Activated T-cell treated with anti-CD3 and anti-CD28 coated beads for 24 hours (primary cell): ENCODE data around the gene IQCM.

ENCODE experiments used
- DNase-seq: peaks from one replicate; pipeline ENCODE4 v3.0.0-alpha.2; 2020; ENCODE audit warnings: low read depth

Gene IQCM

DNA sequence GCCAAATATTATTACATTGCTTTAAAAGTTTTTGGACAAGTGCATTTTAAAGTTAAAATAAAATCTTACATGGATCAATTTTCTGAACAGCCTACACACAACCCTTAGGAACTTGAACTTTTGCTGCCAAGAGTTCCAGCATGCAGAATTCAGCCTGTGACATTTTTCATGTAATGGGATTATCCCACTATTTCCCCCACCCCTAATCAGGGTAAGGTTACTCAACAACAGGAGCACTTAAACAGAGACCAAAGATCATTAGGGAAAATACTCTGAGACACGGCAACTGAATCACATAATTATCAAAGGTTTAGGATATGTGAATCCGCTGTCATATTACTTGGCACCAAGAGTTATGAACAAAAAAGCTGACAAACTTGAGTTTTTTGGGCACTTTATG, 47.2 kb downstream of the IQCM start:
- DNase-seq: no peak

- DNase-seq: no peak
These were observed 49.5 kb downstream of the IQCM start for GRCh38 chr4:149766135-149766534.

DNA sequence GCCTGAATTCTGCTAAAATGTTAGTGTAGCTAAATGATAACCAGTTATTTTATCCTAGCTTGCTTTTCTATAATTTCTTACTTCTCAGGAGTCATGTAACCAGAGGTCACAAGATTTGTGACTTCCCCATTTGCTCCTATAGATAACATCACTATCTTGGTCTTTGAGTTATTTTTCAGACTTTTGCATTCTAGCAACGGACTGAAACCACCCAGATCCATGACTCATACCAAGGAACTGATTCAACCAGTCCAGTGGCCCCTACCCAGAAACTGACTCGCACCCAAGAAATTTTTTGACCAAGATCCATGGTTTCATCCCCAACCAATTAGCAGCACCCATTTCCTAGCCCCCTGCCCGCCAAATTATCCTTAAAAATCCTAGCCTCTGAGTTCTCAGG, 50.0 kb downstream of the IQCM start:
- no peak for DNase-seq

- no peak for DNase-seq
These were observed 59.7 kb downstream of the IQCM start for GRCh38 chr4:149755969-149756368.

DNA sequence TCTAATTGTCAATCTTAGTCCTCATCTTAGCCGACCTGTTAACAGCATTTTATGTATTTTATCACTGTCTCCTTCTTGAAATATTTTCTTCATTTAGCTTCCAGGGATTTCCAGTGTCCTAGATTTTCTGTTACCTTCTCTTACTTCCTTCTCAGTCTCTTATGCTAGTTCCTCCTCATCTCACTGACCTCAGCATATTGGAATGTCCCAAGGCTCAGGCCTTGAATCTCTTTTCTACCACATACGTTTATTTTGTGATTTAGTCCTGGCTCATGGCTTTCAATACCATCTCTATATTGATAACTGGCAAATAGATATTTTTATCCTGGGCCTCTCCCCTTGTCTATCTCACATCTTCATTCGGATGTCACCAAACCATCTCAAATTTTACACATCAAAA, 61.1 kb downstream of the IQCM start:
- DNase-seq: no peak

DNA sequence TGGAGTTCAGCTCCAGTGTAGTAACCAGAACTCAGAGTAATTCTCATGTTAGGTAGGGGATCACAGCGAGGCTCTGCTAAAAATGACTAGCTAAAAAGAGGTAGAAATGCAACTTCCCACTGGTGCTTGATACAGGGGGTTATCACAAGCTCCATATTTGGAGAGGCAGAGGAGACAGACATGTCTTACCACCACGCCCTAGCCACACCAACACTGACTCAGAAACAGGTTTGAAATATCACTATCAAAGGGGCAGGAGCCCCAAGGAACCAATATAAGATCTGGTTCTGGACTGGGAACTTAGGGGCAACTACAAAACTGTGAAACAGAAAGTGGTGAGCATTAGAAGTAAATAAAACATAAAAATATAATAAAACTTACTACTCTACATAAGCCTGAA, 62.9 kb downstream of the IQCM start:
- no peak for DNase-seq

- no peak for DNase-seq
These were observed 64.5 kb downstream of the IQCM start for GRCh38 chr4:149751174-149751573.

DNA sequence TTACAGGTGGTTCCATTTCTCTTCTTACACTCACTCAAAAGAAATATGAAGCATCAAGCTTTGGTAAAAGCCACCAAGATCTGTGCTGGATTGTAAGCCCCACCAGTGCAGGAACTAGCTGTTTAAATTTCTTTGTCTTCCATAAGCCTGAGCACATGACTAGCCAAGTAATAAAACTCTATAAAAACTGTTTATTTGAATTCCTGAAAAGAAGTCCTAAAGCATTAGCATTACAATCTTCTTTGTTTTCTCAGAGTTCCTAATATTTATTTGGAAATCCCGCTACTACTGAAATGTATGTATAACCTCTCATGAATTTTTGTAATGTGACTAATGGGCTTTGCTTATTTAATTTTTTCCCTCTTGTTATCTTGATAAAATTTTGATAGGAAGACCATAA, 65.9 kb downstream of the IQCM start:
- no peak for DNase-seq

GRCh38 chr4:149747646-149748045, 68.0 kb downstream of the IQCM start:
- no peak for DNase-seq

- DNase-seq: no peak
These were observed 69.4 kb downstream of the IQCM start for GRCh38 chr4:149746276-149746675.

GRCh38 chr4:149741186-149741831, 74.3 kb downstream of the IQCM start:
- no peak for DNase-seq

- DNase-seq: no peak
These were observed 77.5 kb downstream of the IQCM start for GRCh38 chr4:149738156-149738555.

DNA sequence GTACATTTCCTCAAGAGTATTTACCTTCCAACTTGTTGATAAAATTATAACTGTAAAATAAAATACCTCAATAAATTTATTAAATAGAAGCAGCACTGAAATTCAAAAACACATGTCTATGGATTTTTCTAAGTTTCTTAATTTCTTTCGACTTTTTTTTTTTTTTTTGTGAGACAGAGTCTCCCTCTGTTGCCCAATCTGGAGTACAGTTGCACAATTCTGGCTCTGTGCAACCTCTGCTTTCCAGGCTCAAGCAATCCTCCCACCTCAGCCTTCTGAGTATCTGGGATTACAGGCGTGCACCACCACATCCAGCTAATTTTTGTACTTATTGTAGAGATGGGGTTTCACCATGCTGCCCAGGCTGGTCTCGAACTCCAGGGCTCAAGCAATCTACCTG, 79.8 kb downstream of the IQCM start:
- no peak for DNase-seq

DNA sequence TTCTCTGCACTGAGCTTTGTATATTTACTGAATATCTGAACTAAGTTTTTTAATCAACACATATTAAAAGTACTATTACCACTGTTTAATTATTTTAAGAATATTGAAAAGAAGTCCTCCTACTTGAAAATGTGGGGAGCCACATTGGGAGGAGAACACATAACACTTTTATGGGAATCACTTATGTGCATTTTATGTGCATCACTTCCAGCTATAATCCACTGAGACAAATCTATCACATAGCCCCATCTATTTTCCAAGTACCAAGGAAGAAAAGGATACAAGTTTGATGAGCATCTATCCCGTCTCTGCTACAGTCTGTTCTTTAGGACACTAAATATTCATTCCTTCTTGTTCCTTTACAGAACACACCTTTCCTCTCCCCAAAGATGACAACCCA, 87.2 kb downstream of the IQCM start:
- DNase-seq: no peak

- no peak for DNase-seq
These were observed 88.0 kb downstream of the IQCM start for GRCh38 chr4:149727663-149728062.

GRCh38 chr4:149723065-149723464, 92.6 kb downstream of the IQCM start:
- DNase-seq: no peak

GRCh38 chr4:149719806-149720205, 95.8 kb downstream of the IQCM start:
- no peak for DNase-seq

- no peak for DNase-seq
These were observed 96.3 kb downstream of the IQCM start for GRCh38 chr4:149719357-149719756.

GRCh38 chr4:149718500-149718899, 97.1 kb downstream of the IQCM start:
- DNase-seq: no peak

DNA sequence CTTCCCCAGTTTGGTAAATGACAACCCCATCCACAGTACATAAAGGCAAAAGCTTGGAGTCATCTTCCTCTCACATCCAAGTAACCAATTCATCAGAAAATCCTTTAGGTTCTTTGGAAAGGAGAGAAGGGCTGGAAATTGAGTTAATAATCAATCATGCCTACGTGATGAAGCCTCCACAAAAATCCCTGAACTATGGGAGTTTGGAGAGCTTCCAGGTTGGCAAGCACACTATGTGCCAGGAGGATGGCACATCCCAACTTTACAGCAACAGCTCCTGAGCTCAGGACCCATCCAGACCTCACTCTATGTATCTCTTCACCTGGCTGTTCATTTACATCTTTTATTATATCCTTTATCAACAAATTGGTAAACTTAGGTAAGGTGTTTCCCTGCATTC, 98.9 kb downstream of the IQCM start:
- no peak for DNase-seq

DNA sequence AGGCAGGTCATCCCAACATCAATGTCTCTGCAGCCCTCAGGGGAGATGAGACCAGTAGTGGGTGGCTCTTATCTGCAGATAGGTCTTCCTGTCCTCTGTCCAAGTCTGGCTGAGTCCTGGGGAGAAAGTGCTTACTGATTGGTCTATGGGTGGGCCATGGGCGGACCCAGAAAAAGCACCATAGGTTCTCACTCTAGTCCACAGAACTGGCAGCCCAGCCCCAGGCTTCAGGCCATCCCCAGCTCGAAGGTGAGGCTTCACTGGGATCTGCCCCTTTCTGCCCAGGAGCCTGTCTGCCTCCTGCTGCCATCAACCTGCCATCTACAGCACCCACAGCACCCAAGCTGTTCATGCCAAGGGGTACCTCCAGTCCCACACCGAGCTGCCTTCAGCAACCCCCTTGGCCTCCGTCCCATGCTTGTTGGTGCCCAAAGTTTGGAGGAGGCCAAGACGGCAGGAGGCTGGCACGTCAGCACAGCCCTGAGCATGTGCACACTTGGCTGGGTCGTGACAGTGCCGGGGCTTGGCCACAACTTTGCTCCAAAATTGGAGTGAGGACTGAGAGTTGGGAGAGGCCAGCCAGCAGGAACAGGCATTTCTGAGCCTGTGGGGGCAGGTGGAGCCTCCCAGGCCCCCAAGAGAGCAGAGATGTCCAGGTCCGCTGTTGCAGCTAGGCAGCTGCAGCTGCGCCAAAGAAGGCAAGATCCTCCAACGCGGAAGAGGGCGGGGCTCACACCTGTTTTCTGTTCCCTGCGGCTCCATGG, 99.6 kb downstream of the IQCM start:
- DNase-seq: no peak

- DNase-seq: no peak
These were observed 102.6 kb downstream of the IQCM start for GRCh38 chr4:149713031-149713430.

GRCh38 chr4:149711593-149712365, 103.9 kb downstream of the IQCM start:
- DNase-seq: no peak
